Activated CD4-positive, alpha-beta T cell treated with anti-CD3 and anti-CD28 coated beads for 48 hours (primary cell): ENCODE measurements around the gene VSX1.

Source experiments
- DNase-seq: peaks from one replicate; pipeline ENCODE4 v3.0.0-alpha.2; 2020

VSX1 gene

DNA sequence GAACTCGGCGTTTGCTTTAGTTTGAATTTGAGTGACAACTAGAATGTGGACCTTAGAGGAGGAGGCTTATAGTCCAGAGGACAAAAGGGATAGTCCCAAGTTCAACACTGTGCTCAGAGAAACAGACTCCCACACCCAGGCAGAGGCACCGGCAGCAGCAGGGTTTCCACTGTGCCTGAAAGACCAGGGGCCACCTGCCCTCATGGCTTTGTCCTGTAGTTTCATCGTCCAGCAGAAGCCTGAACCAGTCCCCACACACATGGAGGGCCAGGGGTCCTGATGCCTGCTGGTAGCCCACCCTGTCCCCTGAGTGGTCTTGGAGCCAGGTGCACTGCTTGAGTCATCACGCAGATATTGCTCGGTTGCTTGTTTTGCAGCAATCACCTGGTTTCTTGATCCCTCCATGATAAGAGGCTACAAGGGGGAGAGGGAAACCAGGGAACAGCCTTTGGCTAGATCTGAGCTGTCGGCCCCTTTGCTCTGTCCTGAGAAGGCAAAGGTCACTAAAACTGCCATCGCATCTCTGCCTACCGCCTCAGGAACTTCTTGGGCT, 16.8 kb downstream of the VSX1 start:
- no peak for DNase-seq

DNA sequence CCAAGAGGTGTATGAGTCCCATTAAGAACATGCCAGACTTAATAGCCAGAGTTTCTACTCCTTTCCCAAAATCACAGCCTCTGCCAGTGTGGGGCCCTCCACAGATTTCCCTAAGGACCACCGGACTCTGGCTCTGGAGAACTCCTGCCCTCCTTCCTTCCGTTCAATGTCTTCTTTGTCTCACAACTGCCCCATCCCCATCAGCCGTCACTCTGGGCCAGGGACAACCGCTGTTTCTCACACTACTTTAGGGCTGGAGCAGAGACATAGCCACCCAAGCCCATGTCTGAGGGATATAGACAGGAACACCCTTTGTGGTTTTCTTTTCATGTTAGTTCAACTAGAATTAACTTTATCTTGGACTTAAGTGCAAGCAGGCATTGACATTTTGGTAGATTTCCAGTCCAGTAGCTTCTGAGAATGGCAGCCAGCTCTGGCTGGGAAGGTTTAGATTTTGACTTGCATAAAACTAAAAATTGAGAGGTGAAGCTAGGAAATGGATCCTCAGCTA, 17.3 kb downstream of the VSX1 start:
- no peak for DNase-seq

DNA sequence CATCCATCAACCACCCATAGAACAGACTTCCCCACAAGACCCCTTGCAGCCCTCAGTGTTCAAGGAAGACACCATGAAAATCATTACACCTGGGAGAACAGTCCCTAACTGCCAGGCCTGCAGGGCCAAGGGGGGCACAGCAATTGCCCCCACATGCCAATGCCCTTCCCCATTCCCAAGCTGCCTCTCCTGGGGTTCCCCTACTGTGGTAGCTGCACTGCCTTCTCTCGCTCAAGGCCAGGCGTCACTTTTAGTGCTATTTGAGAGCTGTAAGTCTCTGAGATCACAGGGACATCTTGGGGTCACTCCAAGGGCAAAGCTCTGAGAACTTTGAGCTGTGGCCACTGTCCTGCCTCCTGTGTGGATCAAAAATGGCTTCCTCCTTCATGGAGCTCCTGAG, 18.0 kb downstream of the VSX1 start:
- no peak for DNase-seq

DNA sequence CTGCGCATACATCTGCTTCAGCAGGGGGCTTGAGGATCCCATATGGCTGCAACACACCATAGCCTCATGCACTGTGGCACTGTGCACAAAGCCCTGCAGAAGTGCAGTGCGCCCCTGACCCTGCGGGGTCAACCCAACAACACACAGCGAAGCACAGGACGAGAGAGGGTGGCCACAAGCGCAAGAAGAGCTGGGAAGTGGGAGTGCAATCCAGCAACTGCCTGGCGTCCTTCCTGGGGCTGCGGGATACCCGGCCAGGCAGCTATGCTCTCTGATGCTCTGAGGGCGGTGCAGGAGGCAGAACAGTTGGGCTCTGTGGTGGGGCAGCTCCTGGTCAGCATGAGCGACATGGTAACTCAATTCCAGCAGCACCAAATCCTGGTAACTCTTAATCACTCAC, 18.4 kb downstream of the VSX1 start:
- no peak for DNase-seq

DNA sequence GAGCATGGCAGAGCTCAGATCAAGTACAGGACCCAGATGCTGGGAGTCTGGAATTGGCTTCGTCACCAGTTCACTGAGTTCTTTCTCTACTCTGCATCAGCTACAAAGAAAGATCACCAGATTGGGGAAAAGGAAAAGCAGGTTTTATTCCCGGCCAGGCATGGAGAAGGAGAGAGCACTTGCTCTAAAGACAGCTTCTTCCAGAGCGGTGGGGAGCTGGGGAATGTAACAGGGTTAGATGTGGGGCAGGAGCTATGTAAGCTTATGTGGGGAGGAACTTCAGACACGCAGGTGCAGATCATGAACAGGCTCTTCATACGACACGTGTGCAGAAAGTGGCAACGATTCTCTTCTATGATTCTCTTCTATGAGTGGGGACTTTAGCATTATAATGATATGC, 19.1 kb downstream of the VSX1 start:
- DNase-seq, result no peak

DNA sequence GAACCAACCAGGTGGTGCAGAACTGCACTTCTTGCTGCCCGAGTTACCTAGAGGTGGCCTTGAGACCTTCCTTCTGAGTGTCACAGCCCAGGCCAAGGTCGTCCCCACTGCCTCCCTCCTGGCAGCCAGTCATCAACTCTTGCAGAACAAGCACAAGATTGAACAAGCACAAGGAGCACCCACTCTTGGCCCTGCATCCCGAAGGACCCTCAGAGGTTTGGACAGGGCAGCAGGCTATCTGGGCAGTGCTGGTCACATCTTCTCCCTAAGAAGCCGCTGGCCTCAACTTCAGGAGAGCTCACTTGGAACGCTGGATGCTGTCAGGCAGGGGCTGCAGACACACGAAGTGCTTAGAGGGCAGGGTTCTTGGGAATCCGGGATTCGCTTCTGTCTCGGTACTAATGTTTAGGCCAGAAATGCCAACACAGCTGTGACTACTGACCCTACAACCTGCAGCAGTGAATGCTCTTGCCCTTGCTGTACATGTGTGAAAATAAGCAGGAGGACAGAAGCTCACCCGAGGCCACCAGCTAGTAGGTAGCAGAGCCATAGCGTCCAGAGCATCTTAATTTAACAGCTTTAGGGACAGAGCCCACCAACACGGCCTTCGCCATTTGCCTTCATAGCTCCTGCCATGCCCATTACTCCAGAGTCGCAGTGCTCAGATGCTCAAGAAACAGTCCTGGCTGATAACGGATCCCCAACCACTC, 20.0 kb downstream of the VSX1 start:
- DNase-seq, result no peak

DNA sequence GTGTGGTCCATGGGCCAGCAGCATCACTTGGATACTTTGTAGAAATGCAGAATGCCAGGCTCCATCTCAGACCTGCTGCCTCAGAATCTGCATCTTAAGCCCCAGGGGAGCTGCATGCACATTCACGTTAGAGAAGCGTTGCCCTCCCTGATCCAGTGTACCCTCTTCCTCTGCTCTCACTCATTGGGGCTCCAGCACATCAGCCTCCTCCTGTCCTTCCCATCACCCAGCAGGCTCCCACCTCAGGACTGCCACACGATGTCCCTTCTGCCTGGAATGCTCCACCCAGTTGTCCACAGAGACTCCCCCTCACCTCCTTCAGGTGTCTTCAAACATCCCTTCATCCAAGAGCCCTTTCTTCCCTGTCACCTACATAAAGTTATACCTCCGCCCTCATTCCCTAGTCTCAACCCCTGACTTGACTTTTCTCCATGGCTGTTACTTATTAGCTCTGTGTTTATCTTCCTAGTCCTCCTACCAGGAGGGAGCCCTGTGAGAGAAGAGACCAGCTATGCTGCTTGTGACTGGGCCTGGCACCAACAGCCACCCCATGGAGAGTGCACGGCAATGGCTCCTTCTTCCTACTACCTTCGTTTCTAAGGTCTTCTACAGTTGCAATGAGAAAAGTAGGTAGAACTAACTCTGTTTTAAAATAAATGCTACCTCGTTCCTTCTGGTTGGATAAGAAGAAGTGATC, 20.7 kb downstream of the VSX1 start:
- no peak for DNase-seq

DNA sequence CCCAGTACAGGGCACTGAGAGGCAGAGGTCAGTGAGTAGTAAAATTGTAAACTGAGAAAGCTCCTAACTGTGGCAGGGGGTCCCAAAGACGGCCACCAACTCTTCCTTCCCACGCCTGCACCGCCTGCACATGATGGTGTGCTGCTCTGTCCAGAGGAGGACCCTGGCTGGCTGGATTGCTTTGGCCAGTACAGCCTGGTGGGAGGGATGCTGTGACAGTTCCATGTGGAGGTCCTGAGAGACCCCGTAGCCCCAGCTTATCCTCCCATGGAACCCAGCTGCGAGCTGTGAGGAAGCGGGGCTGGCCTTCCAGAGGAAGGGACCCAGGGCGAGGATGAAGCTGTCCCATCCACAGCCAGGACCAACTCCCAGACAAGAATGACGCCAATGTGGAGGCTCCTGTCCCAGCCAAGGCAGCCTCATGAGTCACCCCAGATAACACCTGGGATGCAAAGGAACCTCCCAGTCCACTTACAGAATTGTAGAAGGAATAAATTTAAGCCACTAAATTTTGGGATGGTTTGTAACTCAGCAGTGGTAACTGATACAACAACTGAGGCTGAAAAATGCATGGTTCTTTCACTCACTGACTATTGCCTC, 22.0 kb downstream of the VSX1 start:
- DNase-seq, result no peak

DNA sequence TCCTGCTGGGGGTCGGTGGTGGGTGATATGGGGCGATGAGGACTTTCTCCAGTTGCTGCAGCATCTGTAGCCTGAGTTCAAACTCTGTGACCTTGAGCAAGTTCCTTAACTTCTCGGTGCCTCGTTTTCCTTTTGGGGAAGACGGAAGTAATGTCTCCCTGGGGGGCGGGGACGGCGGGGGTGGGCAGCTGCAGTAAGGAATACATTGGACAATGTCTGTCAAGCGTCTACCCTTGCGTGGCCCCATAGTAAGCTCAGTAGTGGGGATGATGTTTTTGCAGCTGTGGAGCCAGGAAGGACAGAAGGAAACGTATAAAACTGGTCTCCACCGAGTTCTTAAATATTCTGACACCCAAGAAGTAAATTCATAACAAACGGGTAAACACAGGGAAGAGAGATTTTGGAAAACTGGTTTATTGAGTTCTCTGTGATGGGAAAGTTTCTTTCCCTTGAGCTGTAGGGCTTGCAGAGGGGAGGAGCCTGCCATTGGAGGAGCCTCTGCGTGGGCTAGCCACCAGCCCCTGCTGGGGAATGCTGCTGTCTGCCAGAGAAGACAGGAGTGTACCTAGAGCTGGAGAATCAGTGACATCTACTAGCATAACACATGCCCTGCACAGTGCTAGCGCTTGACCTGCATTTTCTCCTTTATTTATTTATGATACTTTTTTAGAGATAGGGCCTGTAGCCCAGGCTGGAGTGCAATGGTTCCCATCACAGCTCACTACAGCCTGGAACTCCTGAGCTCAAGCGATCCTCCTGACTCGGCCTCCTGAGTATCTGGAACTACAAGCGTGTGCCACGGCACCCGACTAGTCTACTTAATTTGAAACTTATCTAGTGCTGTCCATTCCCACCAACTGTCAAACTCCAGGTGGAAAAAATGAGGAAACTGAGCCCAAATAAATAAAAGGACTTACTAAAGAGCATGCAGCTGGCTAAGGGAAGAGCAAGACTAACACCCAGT, 22.8 kb downstream of the VSX1 start:
- DNase-seq, result no peak

DNA sequence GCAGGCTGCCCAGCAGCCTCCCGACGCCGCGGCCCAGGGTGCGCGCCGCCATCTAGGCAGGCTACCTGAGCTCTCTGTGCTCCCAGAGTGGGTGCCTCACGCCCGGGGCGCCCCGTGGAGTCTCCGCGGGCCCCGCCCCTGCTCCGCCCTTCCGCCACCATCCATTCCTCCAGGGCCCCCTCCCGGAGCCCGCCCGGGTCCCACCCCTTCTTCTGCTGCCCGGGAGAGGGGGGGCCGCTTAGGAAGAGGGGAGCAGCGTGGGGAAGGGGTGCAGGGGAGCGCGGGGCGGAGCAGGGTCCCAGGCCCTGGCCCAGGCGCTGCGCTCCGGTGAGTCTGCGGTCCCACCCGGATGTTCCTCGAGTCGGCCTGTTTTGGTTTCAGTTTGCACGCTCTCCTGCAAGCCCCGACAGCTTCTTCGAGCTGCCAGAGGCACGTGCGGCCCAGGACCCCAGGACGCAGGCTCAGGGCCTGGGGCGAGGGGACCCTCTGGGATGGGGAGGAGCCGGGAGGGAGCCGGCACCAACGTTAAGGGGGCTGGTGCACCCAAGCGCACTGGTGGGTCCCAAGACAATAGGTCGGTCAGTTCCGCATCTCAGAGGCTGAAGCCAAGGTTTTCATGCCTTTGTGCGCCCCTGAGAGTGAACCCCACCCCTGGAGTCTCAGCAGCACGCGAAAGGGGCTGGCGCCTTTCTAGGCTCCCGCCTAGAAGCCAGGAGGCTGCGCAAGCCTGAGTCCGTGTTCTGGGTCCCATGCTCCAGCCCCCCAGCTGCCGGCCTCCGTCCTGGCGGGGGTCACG, 23.7 kb downstream of the VSX1 start, which contains the start of gene ACSS1:
Gene ACSS1, minus strand, starts transcription at position 89 of the 796 bp plus-strand sequence. Its CDS starts 37 bp downstream, at position 52.
- DNase-seq, result peak; percentile 74

DNA sequence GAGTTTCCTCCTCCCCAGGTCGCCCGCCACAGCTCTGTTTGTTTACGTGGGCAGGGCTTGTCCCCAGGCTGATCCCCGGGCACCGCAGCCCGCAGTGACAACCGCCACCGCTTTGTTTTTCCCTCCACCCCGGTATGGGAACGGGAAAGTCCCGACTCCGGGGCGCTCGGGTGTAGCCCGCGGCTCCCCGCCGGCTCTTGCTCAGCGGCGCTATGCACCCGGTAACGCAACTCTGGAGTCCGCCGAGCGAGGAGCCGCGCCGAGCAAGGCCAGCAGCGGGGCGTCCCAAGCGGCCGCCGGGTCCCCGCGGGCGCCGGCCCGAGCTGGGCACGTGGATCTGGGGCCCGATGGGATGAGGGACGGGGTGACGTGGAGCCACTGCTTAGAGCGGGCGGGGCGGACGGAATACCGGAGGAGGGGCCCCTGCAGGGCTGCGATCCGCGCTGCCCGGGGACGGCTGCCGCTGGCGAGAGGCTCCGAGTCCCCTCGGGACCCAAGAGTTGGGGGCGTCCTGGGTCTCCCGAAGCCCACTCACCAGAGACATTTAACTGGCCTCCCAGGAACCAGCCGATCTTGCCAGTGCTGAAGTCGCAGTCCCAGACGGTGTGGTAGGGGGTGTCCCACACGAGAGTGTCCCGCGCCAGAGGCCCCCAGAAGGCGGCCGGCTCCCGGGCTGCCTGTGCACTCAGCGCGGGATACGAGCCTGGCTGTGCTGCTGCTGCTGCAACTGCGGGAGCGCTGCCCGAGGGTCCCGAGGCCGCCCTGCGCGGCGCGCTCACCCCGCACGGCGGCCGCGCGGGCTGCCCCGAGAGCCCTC, 24.5 kb downstream of the VSX1 start:
- peak; percentile 77 for DNase-seq

DNA sequence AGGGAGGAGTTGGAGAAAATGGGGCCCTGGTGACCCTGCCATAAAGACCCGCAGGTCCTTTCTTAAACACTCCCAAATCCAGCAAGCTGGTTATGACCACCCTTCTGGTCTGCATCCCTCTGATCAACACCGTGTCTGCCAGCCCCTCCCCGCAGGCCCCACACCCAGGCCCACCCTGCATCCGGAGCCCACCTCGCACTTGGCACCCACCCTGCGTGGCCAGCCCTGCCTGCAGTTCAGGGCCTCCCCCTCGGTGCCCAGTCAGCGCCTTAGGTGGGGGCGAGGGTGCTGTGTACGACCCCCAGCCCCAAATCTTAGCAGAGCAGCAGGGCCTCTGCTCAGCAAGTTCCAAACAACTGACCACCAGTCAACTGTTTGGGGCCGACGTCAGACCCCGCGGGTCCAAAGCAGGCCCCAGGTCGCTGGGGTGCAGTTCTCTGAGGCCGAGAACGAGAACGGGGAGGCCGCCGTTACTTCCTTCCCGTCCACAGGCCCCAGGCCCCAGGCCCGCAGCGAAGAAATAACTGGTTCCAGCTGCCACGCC, 25.2 kb downstream of the VSX1 start:
- DNase-seq, result no peak

DNA sequence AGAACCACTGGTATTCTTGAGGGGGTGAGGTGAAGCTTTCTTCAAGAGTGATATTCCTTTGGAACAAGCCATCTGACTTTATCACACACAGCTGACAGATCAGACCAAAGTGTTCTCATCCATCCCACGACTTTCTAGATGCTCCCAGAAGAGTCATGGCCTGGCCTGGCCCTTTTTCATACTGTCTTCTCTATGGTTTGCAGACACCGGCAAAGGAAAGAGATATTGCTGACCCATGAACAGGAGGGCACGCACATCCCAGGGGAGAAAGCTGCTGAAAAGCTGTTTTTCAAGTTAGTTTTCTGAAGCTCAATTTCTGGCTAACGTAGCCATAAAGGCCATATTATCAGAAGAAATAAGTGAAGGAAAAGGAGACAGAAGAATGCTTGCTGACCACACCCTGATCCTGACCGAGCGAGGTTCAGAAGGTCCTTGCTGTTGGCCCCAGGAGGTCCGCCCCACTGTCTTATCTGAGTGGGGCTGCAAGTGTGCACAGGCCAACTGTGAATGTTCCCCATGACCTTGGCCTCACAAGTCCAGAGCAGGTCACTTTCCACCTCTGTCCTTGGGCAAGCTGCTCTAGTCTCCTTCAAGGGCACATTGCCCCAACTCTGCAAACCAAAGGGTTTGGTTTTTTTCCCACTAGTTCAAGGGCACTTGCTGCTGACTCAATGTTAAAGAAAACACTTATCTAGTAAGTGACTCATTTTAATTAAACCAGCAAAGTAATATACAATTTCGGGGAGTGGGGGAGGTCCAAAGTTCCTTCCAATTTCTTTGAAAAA, 26.0 kb downstream of the VSX1 start:
- DNase-seq, result peak; percentile 13

DNA sequence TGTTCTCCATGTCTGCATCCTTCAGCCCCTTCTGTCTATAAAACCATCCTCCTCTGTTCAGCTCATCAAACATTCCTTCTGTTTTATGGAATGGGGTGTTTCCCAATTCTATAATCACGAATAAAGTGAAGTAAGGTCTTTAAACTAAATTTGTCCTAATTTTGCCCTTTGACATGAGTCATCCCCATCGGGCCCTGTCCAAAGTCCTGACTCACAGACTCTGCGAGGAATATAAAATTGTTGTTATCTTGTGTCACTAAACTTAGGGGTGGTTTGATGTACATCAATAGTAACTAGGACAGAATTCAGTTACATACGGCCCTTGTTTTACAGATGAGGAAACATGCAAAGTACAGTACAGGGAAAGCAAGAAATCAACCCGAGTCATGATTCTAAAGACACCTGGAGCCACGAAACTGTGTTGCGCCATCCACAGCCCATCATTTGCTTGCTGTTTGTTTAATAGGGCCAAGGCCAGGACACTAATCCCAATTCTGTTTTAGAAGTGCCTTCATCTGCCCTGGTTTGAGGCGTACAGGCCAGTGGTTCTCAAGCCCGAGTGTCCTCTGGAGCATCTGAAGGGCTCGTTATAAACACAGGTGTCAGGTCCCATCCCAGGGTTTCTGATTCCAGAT, 26.8 kb downstream of the VSX1 start:
- DNase-seq, result no peak

DNA sequence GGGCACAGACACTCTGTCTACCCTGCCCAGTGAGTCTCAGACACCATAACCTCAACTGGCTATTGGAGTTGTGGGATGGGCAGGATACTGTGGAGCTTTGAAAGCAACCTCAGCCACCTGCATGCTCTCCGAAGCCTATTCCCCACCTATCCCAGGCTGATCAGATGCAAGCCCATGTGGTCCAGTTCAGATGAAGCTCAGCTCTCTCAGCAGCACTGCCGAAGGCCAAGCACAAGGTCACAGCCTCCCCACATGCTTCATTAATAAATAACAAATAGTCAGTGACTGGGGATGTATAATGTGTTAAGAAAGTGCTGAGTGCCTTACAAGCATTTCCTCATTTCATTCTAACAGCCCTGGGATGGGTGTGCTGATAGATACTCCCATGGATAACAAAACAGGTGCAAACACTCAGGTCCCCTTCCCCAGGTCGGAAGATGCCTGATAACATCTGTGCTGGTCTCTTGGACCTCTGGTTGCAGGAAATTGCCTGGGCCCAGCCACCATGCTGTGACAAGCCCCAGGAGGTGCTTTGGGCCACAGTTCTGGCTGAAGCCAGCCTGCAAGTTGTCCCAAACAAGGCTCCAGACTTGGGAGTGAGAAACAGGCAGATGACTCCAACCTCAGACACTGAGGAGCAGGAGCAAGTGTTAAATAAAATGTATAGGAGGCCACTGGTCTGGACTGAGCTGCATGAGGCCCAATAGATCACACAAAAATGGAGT, 27.7 kb downstream of the VSX1 start:
- DNase-seq, result no peak

DNA sequence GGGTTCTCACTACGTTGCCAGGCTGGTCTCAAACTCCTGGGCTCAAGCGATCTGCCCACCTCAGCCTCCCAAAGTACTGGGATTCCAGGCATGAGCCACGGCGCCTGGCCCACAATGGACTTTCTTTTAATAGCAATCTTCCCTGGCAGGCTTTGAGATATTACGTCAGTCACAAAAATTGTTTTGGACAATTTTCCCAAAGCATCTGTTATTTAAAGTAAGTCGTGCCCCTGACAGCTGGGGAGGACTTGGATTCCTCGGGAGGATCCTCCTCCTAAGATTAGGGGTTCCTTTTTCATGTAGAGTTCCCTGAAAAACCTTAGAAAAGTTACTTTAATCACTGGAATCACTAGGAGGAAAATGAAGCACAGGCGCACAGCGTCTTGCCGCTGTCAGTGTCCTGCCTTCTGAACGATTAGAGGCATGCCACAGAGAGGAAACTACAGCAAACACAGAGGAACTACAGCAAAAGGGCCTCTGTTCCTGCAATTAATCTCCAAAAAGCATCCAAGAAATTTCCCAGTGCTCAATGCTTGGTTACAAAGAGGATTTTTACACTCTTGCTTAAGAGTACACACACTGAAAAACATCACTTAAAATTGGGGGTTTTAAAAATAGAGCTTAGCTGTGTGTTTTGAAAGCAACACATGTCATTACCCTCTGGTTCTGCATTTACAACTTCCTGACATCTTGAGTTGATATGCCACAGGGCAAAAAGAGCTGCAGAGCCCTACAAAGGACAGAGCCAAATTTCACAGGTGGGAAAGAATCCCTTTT, 28.5 kb downstream of the VSX1 start:
- DNase-seq, result no peak
